HEK293T (cell line): ENCODE results near the gene CD2AP.

ENCODE experiments used
- ARNT ChIP-seq: fragments of 450-650 bp; IDR thresholded peaks from 2 replicates; pipeline ENCODE4 v1.6.1; 2017; ENCODE audit warnings: mild to moderate bottlenecking
- FOXA1 ChIP-seq: fragments of 450-650 bp; IDR thresholded peaks from 2 replicates; pipeline ENCODE4 v1.6.1; 2016; ENCODE audit warnings: mild to moderate bottlenecking
- LEF1 ChIP-seq: fragments of 450-650 bp; IDR thresholded peaks from 2 replicates; pipeline ENCODE4 v1.6.1; 2017; ENCODE audit warnings: mild to moderate bottlenecking, borderline replicate concordance
- PKNOX1 ChIP-seq: fragments of 450-650 bp; IDR thresholded peaks from 2 replicates; pipeline ENCODE4 v1.6.1; 2016
- SP1 ChIP-seq: fragments of 450-650 bp; IDR thresholded peaks from 2 replicates; pipeline ENCODE4 v1.6.1; 2017
- SUZ12 ChIP-seq: fragments of 450-650 bp; IDR thresholded peaks from 2 replicates; pipeline ENCODE4 v1.6.1; 2016; ENCODE audit warnings: mild to moderate bottlenecking

- TF ChIP-seq SUZ12 (no peak), ARNT (no peak), PKNOX1 (no peak), SP1 (no peak), LEF1 (no peak), FOXA1 (no peak)
These were observed 152.4 kb downstream of the CD2AP start for GRCh38 chr6:47629954-47630353.
